GM23248 (cell line): Measurements from ENCODE around the gene LGR6.

ENCODE experiments used
- EZH2 ChIP-seq: fragments of 200-600 bp; sonication (generic); IDR thresholded peaks from 2 replicates; pipeline ENCODE4 v1.6.1; 2018; ENCODE audit warnings: antibody characterized with exemption, mild to moderate bottlenecking; ENCODE audit not compliant: insufficient read depth, poor library complexity, severe bottlenecking
- EZH2phosphoT487 ChIP-seq: fragments of 200-600 bp; sonication (generic); IDR thresholded peaks from 2 replicates; pipeline ENCODE4 v1.6.1; 2018; ENCODE audit warnings: antibody characterized with exemption, moderate library complexity, mild to moderate bottlenecking, low read depth; ENCODE audit not compliant: insufficient read depth

GRCh38 chr1:202254454-202255252 lies 61.1 kb downstream of the LGR6 start:
- TF ChIP-seq EZH2 (no peak), EZH2phosphoT487 (no peak)
